ENCODE measurements around the gene CDC42EP4. TPM values are rescaled to one million over a fixed set of nuclear protein-coding genes. Genes with fewer than 3 reads are reported as not detected.
"Not testable (repeated sequence)": the region's sequence is repeated elsewhere in the genome, so short reads cannot be mapped to it uniquely, and the experiment has no call there.

The CDC42EP4 gene
- total RNA-seq, 1 donor from 2014 or later, result 3.0 TPM

DNA sequence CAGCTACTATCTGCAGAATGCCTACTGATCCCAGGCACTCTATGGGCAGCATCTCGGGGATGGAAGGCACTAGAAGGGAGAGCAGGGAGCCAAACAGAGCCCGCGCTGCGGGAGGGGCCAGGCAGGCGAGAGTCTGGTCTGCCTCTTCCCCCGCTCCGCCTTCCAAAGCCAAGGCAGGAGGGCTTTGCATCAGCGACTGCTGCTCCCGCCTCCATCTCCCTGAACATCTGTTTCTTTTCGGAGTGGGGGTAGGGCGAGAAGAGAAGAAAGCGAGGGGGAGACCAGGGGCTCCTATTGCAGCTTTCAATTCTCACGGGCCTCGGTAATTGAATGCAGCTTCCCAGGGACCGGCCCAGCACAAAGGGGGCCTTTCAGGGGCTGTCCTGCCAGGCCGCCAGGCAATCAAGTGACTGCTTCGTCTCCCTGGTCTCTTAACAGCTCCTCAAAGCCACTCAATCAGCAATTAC is 31.4 kb upstream of the CDC42EP4 start:
- DNase-seq (ENCODE audit: low read depth), result peak; percentile 76

DNA sequence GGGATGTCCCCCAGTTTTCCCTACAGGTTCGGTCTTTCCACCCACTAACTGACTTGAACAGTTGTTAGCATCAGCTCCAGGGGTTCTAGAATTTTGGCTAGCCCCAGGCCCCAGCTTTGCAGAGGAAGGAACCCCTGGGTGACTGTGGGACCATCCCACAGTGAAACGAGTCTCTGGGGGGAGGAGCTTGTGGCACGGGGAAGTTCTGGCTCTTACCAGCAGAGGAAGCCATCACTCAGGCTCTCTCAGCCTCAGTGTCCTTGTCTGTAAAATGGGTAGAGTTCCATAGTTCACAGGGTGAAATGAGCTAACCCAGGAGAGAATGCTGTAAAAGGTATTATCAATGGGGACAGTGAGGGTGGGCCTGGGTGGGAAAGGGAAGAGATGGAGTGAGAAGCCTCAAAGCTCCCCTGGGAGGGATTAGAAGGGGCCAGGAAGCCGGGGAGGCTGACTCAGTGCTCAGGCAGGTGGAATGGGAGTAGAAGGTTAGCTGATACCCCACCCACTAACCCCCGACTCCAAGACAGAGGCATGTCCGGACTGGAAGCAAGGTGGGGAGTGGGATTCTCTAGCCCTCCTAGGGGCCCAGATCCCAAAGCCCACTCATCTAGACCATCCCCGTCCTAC is 30.9 kb upstream of the CDC42EP4 start:
- no peak for DNase-seq (ENCODE audit: low read depth)

DNA sequence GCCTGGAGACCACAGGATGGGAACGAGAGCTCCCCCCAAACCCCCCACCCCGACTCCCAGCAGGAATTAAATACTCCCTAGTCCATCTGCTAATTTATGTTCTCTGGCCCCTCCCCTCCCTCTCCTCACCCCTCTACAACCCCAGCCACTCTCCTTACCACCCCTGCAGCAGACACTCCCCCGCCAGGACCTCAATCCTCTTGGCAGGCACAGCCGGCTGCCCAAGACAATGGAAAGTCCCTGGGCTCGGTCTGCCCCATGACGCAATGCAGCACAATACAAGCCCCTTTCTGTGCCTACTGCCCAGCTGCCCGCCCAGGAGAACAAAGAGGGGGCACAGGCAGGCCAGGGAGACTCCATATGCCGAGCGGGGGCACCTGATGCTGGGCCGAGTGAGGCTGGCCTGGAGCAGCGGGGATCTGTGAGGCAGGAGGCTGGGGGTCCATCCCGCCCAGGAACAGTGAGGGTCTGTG is 30.3 kb upstream of the CDC42EP4 start:
- peak; percentile 76 for DNase-seq (ENCODE audit: low read depth)

DNA sequence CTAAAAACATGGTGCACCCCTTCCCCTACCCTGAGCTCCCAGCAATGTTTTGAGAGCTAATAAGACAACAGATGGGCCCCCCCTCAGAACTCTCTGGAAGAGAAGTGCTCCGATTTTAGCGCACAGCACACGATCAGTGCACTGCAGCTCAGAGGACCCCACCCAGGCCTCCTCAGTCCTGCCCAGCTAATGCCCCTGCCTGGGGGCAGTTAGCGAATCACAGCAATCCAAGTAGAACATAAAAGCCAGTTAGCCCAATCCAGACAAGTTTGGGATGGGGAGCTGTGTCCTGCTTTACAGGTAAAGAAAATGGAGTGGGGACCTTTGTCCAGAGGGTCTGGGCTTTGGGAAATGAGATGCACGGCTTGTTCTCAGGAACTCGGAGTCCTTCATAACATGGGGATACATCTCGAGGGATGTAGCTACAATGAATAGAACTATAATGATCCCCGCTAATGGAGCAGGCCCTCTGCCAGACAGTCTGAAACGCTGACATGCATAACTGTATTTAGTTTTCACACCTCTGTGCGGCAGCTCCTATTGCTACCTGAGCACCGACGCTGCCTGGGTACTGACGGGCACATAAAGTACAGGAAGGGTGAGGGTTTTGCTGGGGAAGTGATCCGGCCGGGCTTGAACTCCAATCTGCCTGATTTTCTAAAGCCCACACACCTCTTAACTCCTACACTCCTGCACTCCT is 29.7 kb upstream of the CDC42EP4 start:
- no peak for DNase-seq (ENCODE audit: low read depth)

DNA sequence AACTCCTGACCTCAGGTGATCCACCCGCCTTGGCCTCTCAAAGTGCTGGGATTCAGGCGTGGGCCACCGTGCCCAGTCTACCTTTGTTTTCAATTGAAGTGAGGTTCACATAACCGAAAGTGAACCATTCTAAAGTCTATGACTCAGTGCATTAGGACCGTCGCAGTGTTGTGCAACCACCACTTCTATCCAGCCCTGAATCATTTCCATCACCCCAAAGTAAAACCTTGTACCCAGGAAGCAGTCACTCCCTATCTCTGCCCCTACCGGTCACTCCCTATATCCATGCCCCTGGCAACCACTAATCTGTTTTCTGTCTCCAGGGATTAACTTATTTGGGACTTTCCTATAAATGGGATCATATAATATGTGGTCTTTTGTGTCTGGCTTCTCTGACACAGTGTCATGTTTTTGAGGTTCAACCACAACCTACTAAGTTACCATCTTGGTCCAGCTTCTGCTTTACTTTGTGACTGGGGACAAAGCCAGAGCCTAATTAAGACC is 28.3 kb upstream of the CDC42EP4 start:
- DNase-seq (ENCODE audit: low read depth), result peak; percentile 85

DNA sequence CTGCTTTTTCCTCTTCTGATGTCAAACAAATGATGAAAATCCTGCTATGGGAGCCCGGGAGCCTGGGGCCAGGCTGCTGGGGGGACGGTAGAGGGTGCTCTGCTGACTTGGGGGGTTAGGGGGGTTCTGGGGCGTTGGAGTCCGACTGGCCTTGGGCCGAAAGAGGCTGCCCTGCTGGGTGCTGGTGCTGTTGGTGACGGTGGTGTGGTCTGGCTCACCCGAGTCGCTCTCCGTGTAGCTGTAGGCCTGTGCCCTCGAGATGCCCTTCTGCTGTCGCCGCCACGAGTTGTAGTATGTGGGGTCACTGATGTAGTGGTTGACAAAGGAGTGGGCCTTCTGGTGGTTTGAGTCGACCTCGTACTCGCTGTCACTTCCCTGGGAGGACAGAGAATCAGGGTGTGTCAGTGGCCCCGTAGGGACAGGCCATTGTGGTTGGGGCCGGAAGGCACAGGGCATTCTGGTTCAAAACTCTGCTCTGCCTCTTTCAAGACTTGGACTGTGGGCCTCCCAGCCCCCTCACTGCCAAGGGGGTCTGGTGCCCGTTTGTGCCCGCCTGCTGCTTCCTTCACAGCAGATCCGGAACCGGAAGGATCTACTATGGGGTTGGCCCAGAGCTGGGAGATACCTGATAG is 26.9 kb upstream of the CDC42EP4 start:
- DNase-seq (ENCODE audit: low read depth), result no peak

DNA sequence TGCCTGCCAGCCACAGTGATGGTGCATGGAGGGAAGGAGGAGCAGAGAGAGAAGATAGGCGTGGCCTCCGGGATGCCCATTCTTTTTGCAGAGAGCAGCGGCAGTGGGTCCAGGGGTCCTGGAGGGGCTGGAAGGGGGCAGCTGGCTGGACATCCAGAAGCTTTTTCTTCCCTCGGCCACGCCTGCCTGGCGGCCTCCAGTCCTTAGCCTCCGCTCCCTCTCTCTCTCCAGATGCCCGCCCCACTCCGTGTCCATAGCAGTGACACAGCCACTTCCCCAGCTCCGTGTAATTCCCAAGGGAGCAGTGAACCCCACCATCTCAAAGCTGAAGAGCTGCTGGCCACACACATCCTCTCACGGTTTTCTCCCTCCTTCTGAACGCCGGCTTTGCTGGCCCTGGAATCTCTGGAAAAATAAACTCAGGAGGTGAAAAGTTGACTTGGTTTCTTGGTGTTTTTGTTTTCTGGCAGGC is 26.3 kb upstream of the CDC42EP4 start:
- DNase-seq (ENCODE audit: low read depth), result no peak

DNA sequence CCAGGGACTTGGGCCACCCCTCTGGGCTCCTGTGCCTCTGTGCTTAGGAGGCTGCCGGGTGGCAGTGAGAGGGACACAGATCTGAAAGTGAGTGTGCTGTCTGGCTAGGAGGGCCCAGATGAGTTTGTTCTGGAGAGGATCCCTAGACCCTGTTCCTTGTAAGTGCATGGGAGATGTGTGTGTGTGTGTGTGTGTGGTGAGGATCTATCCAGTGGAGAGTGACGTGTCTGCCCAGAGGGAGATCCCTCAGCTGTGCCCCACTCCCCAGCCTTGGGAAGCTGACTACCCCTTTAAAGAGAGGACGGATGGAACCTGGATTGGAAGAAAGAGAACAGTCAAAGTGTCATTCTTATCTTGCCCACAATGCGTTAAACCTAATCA is 25.5 kb upstream of the CDC42EP4 start:
- DNase-seq (ENCODE audit: low read depth), result no peak

DNA sequence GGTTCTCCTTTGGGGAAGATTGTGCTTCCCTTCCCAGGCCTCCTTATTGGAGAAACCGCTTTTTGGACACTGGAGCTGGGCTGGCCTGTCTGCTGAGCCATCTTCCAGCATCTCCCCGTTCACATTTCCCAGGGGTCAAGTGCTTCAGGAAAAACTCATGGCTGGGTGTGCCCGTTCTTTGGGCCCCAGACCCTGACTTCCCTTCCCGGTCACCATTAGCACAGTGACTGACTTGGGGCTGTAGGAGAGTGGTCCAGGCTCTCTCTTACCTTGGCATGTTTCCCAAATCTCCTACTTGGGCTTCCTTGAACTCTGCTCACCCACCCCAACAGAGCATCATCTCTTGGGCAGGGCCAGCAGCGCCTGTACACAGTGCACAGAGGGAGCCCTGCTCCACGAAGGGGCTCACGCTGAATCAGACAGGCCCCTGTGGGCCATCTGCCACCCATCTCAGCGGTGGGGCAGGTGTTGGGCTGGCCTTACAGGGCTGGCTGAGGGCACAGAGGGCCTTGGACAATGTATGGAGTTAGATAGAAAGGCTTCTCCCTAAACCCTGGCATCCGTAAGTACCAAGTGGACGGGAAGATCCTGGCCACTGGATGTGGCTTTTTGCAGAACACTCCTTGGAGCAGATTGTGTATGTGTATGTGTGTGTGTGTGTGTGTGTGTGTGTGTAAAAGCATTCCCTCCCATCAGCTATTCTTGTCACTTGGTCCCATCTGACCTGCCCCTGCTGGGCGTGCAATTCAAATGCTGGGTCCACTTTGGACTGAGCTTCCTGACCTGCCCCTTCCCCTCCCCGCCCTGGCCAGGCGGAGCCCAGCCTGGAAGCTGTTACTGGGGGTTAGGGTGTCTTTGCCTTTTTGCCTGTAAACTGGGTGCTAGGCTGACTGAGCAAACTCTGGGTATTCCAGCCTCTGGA is 24.9 kb upstream of the CDC42EP4 start:
- no peak for DNase-seq (ENCODE audit: low read depth)

DNA sequence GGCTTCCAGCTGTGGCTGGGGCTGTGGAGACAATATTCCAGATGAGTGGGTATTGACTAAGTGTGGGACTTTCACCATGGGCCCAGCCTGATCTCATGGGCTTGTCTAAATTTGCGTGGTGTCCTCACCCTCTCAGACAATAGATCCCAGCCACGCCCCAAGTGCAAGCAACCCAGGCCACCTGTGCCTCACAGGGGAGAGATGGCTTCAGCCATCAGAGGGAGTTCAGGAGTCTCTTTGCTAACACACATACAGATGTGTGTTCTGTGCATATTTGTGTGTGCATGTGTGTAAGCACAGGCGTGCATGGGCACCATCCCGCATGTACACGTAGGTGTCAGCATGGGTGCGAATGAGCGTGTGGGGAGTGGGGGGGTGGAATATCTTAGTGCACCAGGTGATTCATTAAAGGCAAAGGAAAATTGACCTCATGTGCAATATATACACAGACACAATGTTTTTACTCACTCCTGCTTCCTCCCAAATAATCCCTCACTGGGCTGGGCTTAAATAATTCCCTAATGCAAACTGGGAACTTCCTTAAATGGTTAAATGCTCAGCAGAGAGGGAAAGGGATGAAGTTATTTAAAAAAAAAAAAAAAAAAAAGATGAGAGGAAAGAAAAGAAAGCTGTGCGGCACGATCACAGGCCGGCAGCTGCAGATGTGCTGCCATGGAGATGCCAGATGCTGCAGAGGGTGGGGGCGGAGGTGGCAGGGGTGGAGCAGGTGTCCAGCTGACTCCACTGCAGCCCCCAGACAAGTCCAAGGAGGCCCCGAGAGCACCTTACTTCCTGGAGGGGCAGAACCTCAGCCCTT is 24.0 kb upstream of the CDC42EP4 start:
- DNase-seq (ENCODE audit: low read depth), result no peak

DNA sequence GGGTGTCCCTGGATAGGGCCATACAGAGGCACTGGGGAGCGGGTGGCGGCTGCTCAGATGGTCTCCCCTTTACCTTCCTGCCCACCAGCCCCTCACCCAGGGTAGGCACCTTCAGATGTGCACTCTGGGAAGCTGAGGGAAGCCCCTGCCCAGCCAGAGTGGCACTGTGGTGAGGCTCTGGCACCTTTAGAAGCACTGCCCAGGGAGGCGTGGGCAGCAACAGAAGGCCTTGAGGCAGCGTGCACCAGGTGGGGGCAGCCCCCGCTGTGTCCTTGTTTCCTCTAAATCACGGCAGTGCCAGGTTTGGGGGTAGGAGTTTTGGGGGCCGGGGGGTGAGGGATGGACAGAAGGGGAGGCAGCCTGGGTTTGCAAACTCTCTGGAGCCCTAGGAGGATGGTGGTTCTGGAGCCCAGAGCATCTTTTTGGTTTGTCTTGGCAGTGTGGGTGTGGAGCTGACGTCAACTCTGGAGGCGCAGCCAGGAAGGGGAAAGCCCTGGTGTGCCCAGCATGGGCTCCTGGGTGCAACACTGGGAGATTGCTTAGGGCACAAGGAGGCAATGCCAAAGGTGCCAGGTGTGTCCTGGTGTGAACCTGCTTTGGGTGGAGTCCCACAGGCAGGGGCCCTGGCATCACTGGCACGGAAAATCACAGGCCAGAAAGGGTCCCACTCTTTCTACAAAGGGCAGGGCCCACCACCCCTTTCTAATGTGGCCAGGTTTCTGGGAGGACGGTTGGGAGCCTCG is 23.1 kb upstream of the CDC42EP4 start:
- no peak for DNase-seq (ENCODE audit: low read depth)

DNA sequence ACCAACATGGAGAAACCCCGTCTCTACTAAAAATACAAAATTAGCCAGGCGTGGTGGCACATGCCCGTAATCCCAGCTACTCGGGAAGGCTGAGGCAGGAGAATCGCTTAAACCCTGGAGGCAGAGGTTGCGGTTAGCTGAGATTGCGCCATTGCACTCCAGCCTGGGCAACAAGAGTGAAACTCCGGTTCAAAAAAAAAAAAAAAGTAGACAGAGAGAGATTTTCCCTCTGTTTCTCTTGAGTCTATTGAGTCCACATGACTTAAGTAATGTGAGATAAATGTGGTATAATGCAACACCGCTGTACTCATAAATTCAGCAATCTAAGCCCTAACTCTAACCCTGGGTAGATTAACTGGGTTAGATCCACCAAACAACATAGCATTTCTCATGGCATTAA is 21.6 kb upstream of the CDC42EP4 start:
- not testable (repeated sequence) for DNase-seq (ENCODE audit: low read depth)

DNA sequence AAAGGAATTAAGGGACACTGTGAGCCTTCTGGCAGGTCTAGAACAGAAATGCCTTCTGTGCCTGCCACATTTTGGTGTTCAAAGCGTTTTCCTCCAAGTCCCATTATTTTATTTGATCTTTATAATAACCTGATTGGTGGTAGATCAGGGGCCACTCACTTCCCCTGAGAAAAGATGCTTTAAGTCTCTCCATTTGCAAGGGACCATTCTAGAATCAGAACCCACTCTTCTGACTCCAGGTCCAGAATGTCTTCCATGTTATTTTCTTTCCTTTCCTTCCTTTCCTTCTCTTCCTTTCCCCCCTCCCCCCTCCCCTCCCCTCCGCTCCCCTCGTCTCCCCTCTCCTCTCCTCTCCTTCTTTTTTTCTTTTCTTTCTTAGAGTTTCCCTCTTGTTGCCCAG is 19.3 kb upstream of the CDC42EP4 start:
- no peak for DNase-seq (ENCODE audit: low read depth)

DNA sequence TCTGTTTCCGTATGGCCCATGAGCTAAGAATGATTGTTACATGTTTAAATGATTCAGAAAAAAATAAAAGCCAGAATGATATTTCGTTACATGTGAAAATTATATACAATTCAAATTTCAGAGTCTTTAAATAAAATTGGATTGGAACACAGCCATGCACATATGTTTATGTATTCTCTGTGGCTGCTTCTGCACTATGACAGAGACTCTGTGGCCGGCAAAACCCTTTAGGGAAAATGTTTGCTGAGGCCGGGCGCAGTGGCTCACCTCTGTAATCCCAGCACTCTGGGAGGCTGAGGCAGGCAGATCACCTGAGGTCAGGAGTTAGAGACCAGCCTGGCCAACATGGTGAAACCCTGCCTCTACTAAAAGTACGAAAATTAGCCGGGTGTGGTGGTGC is 15.9 kb upstream of the CDC42EP4 start:
- no peak for DNase-seq (ENCODE audit: low read depth)

DNA sequence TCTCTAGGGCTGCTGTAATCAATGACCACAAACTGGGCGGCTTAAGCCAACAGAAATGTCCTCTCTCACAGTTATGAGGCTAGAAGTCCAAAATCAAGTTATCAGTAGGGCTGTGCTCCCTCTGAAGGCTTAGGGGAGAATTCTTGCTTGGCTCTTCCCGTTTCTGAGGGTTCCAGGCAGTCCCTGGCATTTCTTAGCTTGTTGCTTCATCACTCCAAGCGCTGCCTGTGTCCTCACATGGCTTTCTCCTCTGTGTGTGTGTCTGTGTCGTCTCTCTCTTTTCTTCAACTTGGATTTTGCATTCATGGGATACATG is 13.7 kb upstream of the CDC42EP4 start:
- no peak for DNase-seq (ENCODE audit: low read depth)

DNA sequence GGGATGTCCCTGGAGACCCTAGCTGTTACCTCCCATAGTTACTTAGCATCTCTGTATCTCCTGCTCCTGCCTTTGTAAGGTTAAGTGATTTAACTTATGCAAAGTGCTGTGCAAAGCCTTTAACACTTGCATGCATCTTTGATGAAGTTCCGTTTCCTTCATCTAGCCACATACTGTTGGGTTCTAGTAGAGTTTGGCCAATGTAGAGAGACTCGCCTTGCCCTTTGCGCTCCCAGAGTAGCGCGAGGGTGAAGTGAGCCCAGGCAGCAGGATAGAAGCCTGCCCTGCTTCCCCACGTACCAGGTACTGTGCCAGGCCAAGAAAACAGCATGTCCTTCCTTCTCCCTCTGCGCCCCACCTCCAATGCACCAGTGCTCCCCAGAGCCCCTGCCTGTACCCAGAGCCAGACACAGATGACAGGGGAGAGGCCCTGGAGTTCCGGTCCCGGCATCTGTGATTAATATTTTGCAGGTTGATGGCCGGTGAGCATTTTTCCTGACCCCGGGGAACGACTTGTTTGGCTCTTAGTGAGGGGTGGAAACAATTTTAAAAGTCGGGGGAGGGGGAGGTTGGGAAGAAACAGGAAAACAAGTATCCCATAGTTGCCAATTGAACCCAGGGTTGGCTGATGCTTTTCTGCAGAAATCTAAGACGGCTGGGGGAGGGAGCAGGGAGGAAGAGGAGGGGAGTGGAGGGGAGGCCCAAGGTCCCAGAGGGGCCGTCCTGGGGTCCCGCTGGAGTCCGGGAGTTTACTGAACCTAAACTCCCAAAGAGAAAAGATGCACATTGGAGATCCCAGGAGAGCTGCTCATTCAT is 13.1 kb upstream of the CDC42EP4 start:
- DNase-seq (ENCODE audit: low read depth), result no peak

DNA sequence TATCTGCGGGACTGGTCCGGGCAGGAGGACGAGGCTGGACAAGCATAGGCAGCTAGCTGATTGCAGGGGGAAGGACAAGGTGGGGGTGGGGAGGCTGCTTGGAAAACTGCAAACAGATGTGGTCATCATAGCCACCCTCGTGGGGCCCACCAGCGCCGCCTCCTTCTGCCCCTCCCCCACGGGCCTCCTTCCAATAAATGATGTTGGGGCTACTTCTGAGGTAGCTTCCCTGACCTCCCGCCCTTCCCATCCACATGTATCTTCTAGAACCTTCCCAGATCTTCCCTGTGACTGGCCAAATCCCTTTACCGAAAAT is 12.3 kb upstream of the CDC42EP4 start:
- DNase-seq (ENCODE audit: low read depth), result no peak

DNA sequence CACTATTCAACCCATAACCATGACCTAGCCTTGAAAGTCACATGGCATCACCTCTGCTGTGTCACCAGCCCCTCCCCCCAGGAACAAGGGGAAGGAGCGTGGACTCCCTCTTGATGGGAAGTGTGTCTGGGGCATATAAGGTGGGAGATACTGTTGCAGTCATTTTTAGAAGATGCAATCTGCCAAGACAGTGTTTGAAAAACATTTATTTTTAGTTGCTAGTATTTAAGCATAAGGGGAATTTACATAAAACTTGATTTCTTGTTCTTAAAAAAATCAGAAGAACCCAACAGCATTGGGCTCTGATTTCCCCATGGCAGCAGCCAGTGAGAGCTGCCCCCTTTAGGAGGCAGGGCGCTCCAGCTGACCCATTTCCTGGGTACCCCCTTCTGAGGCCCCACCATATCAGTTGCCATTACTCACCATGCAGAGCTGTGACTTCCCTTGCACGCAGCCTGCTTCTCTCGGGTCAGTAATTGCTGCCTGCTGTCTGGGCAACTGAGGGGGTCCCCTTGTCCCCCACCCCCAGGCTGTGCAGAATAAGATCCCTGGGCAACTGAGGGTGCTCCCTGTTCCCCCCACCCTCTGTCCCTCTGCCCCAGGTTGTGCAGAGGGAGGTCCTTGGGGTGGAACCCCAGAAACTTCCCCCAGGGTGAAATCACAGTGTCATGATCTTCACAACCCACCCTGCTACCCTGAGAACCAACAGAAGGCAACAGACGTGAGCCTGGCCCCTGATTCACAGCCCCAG is 11.8 kb upstream of the CDC42EP4 start:
- DNase-seq (ENCODE audit: low read depth), result no peak

Measured in myocyte (in vitro differentiated cells).